HG03469 (cell line): Measurements from ENCODE around the gene CCR1.
"Not testable (repeated sequence)": the region's sequence is repeated elsewhere in the genome, so short reads cannot be mapped to it uniquely, and the experiment has no call there.

ENCODE experiments used
- ATAC-seq: cut with Tn5 transposase; IDR thresholded peaks from one replicate; pipeline ENCODE4 v1.9.1; 2021; ENCODE audit warnings: mild to moderate bottlenecking, moderate library complexity, moderate number of reproducible peaks; ENCODE audit not compliant: unreplicated experiment

The CCR1 gene

GRCh38 chr3:46184469-46184868 is 23.6 kb downstream of the CCR1 start:
- no peak for ATAC-seq

DNA sequence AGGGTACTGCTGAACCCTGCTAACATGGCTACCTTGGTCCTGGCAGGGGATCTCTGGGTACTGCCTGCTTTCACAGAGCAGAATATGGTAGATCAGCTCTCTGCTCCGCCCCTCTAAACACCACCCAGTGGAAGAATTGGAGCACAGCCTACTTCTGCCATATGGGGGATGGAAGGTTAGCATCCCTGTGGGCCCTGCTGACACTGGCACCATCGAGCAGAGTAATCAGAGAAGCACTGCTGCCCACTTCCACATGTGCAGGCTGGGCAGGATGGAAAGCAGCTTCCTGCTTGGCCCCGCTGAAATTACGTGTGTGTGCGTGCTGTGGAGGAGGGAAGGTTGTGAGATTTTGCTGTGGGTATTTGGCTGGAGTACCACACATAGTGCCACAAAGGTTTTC is 24.8 kb downstream of the CCR1 start:
- no peak for ATAC-seq

- ATAC-seq, result no peak
Measured at GRCh38 chr3:46168583-46169345, 39.3 kb downstream of the CCR1 start.

- no peak for ATAC-seq
Measured at GRCh38 chr3:46163556-46164041, 44.5 kb downstream of the CCR1 start.

- ATAC-seq, result no peak
Measured at GRCh38 chr3:46162975-46163555, 45.0 kb downstream of the CCR1 start.

- ATAC-seq, result not testable (repeated sequence)
Measured at GRCh38 chr3:46157685-46158084, 50.4 kb downstream of the CCR1 start.

GRCh38 chr3:46154311-46154710 is 53.8 kb downstream of the CCR1 start:
- no peak for ATAC-seq
